ENCODE measurements around the gene LACC1.

DNA sequence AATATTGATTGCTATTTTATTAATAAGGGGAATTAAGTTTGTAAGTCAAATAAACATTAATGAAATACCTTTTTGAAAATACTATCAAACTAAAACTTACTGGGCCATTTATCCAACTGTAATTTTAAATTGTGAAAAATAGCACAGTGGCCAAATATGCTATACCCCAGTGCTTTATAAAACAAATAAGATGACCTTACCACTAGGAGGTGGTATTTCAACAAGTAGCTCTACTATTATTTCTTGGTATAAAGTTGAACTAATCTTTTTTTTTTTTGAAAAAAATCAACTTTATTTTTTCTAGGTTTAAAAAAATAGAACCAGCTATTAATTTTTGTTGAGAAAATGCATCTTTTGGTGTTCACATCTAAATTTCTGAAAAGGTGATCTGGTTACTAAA, 14.7 kb downstream of the LACC1 start:
- TF ChIP-seq CTCF (IDR thresholded peaks at IDR 0.05 in 2 of 3, conservative IDR thresholded peaks at IDR 0.05 in 1 of 3; ENCODE audit: control insufficient read depth in 2 of 3, extremely low read depth in 1 of 3, insufficient read depth in 1 of 3, low read depth in 3 of 3, low read length in 3 of 3) (no peak), ZNF274 (IDR thresholded peaks at IDR 0.05; ENCODE audit: insufficient read depth, insufficient read length) (no peak), EP300 (IDR thresholded peaks at IDR 0.05; ENCODE audit: borderline replicate concordance in 1 of 2, control insufficient read depth in 1 of 2, low read depth in 2 of 2, low read length in 2 of 2) (no peak), SIN3A (IDR thresholded peaks at IDR 0.05; ENCODE audit: low read depth, low read length) (no peak), EZH2 (IDR thresholded peaks at IDR 0.05; ENCODE audit: borderline replicate concordance, control insufficient read depth, low read depth, low read length) (no peak), RFX5 (IDR thresholded peaks at IDR 0.05; ENCODE audit: low read depth, low read length) (no peak), POLR2A (IDR thresholded peaks at IDR 0.05; ENCODE audit: low read depth, low read length) (no peak), CBX5 (IDR thresholded peaks at IDR 0.05; ENCODE audit: low read depth) (no peak), BRCA1 (IDR thresholded peaks at IDR 0.05; ENCODE audit: low read depth, low read length) (no peak), EGR1 (IDR thresholded peaks at IDR 0.05; ENCODE audit: borderline replicate concordance in 1 of 2, low read depth in 2 of 2, low read length in 2 of 2) (no peak), ETV6 (conservative IDR thresholded peaks at IDR 0.05 in 1 of 2, IDR thresholded peaks at IDR 0.05 in 1 of 2; ENCODE audit: borderline replicate concordance in 1 of 2, low read depth in 1 of 2) (no peak), SP1 (IDR thresholded peaks at IDR 0.05; ENCODE audit: low read depth, low read length) (no peak)
- TF ChIP-seq, protein P1, sequence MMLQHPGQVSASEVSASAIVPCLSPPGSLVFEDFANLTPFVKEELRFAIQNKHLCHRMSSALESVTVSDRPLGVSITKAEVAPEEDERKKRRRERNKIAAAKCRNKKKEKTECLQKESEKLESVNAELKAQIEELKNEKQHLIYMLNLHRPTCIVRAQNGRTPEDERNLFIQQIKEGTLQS (IDR thresholded peaks at IDR 0.05; ENCODE audit: borderline replicate concordance, extremely low read depth, low read depth, low read length): no peak

Measured in GM12878 (cell line).